ENCODE data around the gene PLEKHA6.

Gene PLEKHA6

GRCh38 chr1:204383163-204383904, 23.6 kb upstream of the PLEKHA6 start:
- DNase-seq (ENCODE audit: low read depth), result no peak

GRCh38 chr1:204382714-204383083, 23.0 kb upstream of the PLEKHA6 start:
- in situ Hi-C loops (cut with HindIII; ENCODE audit: low sequenced_read_pairs), result no loop called here
- TF ChIP-seq CTCF (IDR thresholded peaks at IDR 0.05; ENCODE audit: low read depth, low read length, missing control alignments), result no peak
- H3K4me3 ChIP-seq (ENCODE audit: low read depth, low read length), result no peak overlapping the region
- DNase-seq (ENCODE audit: low read depth), result no peak

More at GRCh38 chr1:204383163-204383904, 23.6 kb upstream of the PLEKHA6 start:
- H3K4me3 ChIP-seq (ENCODE audit: low read depth, low read length), result no peak overlapping the region
- in situ Hi-C loops (cut with HindIII; ENCODE audit: low sequenced_read_pairs), result no loop called here
- TF ChIP-seq CTCF (IDR thresholded peaks at IDR 0.05; ENCODE audit: low read depth, low read length, missing control alignments), result no peak

GRCh38 chr1:204380293-204380831, 20.6 kb upstream of the PLEKHA6 start:
- no peak for TF ChIP-seq CTCF (IDR thresholded peaks at IDR 0.05; ENCODE audit: low read depth, low read length, missing control alignments)
- no peak for DNase-seq (ENCODE audit: low read depth)
- in situ Hi-C loops (cut with HindIII; ENCODE audit: low sequenced_read_pairs), result no loop called here
- H3K4me3 ChIP-seq (ENCODE audit: low read depth, low read length), result no peak overlapping the region

GRCh38 chr1:204377800-204378668, 18.3 kb upstream of the PLEKHA6 start:
- peak overlapping the region; percentile 43 for H3K4me3 ChIP-seq (ENCODE audit: low read depth, low read length)
- TF ChIP-seq CTCF (IDR thresholded peaks at IDR 0.05; ENCODE audit: low read depth, low read length, missing control alignments), result no peak
- no peak for DNase-seq (ENCODE audit: low read depth)
- in situ Hi-C loops (cut with HindIII; ENCODE audit: low sequenced_read_pairs), result no loop called here

GRCh38 chr1:204376919-204377799, 17.4 kb upstream of the PLEKHA6 start:
- no peak for DNase-seq (ENCODE audit: low read depth)
- in situ Hi-C loops (cut with HindIII; ENCODE audit: low sequenced_read_pairs), result no loop called here
- TF ChIP-seq CTCF (IDR thresholded peaks at IDR 0.05; ENCODE audit: low read depth, low read length, missing control alignments), result no peak
- H3K4me3 ChIP-seq (ENCODE audit: low read depth, low read length), result peak overlapping the region; percentile 43

- TF ChIP-seq CTCF (IDR thresholded peaks at IDR 0.05; ENCODE audit: low read depth, low read length, missing control alignments), result no peak
- DNase-seq (ENCODE audit: low read depth), result no peak
- in situ Hi-C loops (cut with HindIII; ENCODE audit: low sequenced_read_pairs), result no loop called here
- H3K4me3 ChIP-seq (ENCODE audit: low read depth, low read length), result no peak overlapping the region
Observed at GRCh38 chr1:204376465-204376864, 16.7 kb upstream of the PLEKHA6 start.
